AG04449 (cell line): ENCODE data around the gene TCEA2.

Experiments
- CTCF ChIA-PET: fragments of 350-600 bp; formaldehyde crosslinking; extraction: SDS; loops from one replicate; lab custom pipeline; 2021; ENCODE audit warnings: antibody characterized with exemption; lab: Yijun Ruan, JAX
- POLR2A ChIA-PET: fragments of 400-600, 350-600 bp; formaldehyde crosslinking; extraction: SDS; loops from one replicate; lab custom pipeline; 2020; ENCODE audit warnings: antibody characterized with exemption, inconsistent platforms; lab: Yijun Ruan, JAX
- DNase-seq: peaks from one replicate; pipeline ENCODE4 v3.0.0-alpha.2; 2010; ENCODE audit warnings: low read depth, low spot score
- H3K4me3 ChIP-seq: 2 replicates; pipeline ENCODE4 v1.5.1; 2011; ENCODE audit warnings: low read depth, mild to moderate bottlenecking, control low read depth, low read length
- TF ChIP-seq, protein P1 (sequence below): IDR thresholded peaks from one replicate; pipeline ENCODE4 v1.5.1; 2011; ENCODE audit warnings: mild to moderate bottlenecking, moderate library complexity, low read length, control low read depth, inconsistent platforms; ENCODE audit not compliant: insufficient read depth; ENCODE audit errors: missing control alignments

The TCEA2 gene

DNA sequence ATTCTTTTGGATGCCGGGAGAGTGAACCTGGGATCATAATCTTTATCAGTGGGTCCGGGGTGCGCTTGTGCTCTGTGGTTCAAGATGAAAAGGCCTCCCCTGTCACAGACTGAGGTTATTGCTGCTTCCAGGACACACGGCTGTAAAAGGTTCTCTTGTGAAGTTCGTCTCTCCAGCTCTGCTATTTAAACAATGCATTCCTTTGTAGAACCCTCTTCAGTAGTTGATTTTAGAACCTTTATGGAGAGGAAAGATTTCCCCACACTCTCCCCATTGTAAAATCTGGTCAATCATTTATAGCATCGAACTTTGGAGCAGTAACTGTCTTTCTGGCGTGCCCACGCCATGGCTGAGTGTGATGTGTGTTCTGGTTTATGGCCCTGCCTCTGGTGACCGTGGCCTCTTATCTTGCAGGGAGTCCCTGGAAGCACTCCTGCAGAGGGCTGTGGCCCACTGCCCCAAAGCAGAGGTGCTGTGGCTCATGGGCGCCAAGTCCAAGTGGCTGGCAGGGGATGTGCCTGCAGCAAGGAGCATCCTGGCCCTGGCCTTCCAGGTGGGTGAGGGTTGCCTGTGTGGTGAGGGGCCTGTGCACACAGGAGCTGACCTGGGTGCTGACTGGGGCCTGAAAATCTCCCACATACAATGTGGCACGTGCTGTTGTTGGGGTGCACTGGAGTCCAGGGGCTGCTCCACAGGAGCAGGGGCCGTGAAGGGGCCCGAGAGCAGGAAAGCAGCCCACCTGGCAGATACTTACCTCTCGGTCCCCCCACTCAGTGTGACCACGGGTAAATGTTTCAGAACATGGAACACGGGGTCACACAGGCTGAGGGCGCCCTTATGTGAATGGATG, 38.6 kb upstream of the TCEA2 start:
- no peak for DNase-seq
- H3K4me3 ChIP-seq = no peak overlapping the region
- POLR2A ChIA-PET = no interaction called here
- CTCF ChIA-PET = interaction anchor here (1.3 to 4.8 kb wide), 3 partner anchors 15 to 96 kb away, joined by 3 to 32 read pairs (median 4); no protein-coding TSS in a partner anchor
- TF ChIP-seq, protein P1, sequence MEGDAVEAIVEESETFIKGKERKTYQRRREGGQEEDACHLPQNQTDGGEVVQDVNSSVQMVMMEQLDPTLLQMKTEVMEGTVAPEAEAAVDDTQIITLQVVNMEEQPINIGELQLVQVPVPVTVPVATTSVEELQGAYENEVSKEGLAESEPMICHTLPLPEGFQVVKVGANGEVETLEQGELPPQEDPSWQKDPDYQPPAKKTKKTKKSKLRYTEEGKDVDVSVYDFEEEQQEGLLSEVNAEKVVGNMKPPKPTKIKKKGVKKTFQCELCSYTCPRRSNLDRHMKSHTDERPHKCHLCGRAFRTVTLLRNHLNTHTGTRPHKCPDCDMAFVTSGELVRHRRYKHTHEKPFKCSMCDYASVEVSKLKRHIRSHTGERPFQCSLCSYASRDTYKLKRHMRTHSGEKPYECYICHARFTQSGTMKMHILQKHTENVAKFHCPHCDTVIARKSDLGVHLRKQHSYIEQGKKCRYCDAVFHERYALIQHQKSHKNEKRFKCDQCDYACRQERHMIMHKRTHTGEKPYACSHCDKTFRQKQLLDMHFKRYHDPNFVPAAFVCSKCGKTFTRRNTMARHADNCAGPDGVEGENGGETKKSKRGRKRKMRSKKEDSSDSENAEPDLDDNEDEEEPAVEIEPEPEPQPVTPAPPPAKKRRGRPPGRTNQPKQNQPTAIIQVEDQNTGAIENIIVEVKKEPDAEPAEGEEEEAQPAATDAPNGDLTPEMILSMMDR = no peak

GRCh38 chr20:64025101-64025825, 37.7 kb upstream of the TCEA2 start:
- CTCF ChIA-PET = interaction anchor here (1.3 to 4.8 kb wide), 3 partner anchors 14 to 95 kb away, joined by 3 to 32 read pairs (median 4); no protein-coding TSS in a partner anchor
- TF ChIP-seq, protein P1 = no peak
- H3K4me3 ChIP-seq = no peak overlapping the region
- DNase-seq = no peak
- POLR2A ChIA-PET = no interaction called here

DNA sequence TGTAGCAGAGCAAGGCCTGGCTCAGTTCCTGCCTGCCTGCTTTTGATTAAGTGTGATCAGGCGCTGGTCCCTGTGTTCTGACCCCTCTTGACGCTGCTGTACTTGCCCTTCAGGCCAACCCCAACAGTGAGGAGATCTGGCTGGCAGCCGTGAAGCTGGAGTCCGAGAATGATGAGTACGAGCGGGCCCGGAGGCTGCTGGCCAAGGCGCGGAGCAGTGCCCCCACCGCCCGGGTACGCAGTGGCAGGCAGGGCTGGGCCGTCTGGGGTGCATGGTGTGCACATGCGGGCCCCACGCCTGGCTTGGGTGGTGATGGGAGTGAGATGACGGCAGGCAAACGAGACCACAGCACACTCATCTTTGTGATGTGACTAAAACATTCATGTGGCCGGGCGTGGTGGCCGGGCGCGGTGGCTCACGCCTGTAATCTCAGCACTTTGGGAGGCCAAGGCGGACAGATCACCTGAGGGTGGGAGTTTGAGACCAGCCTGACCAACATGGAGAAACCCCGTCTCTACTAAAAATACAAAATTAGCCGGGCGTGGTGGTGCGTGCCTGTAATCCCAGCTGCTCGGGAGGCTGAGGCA, 37.1 kb upstream of the TCEA2 start:
- DNase-seq = no peak
- POLR2A ChIA-PET = no interaction called here
- CTCF ChIA-PET = interaction anchor here (1.3 to 4.8 kb wide), 3 partner anchors 13 to 94 kb away, joined by 3 to 32 read pairs (median 4); no protein-coding TSS in a partner anchor
- H3K4me3 ChIP-seq = no peak overlapping the region
- TF ChIP-seq, protein P1 = no peak

DNA sequence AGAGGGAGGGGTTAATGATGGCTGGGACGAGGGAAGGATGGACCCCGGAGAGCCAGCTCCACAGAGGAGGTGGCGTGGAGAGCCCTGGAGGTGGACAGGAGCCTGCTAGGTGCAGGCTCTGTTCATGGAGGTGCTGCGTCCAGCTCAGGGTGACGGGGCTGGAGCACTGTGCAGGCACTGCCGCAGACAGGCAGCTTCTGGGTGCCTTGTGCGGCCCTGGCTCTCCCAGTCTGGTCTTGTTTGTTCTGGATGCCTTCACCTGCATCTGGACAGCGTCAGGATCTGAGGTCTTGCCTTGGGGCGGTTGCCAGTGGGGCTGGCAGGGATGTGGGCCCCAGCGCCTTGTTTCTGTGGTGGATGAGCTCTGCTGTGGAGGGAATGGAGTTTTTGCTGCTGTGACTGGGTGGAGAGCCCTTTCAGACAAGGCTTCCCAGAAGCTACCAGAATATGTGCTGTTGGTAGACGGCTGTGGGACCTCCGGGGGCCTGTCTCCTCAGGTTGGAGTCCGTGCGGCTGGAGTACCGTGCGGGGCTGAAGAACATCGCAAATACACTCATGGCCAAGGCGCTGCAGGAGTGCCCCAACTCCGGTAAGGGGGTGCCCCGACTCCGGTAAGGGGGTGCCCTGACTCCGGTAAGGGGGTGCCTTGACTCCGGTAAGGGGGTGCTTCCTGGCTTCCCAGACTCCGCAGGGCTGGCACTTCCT, 34.9 kb upstream of the TCEA2 start:
- ChIA-PET CTCF (interaction anchor here (0.7 to 4.8 kb wide), 3 partner anchors 11 to 47 kb away, joined by 4 to 32 read pairs (median 4); partner anchors contain the start of gene PRPF6), POLR2A (no interaction called here)

DNA sequence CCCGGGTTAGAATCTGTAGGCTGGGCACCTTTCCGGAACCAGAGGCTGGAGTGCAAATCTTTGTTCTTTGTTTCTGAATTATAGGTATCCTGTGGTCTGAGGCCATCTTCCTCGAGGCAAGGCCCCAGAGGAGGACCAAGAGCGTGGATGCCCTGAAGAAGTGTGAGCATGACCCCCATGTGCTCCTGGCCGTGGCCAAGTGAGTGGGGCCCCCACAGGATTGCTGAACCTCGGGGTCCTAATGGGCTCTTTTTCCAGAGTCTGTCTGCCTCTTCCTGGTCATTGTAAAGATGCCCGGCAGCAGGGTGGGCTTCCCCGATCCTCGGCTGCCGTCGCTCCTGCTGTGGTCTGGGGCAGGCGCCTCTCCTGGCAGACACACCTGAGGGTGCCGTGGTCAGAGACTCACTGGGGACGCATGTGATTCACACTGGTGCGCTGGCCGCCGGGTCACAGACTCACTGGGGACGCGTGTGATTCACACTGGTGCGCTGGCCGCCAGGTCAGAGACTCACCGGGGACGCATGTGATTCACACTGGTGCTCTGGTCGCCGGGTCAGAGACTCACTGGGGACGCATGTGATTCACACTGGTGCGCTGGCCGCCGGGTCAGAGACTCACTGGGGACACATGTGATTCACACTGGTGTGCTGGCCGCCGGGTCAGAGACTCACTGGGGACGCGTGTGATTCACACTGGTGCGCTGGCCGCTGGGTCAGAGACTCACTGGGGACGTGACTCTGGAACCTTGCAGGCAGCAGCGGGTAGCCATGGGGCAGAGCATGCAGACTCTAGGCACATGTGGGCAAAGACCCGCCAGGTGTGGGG, 33.5 kb upstream of the TCEA2 start:
- POLR2A ChIA-PET = no interaction called here
- TF ChIP-seq, protein P1 = no peak
- H3K4me3 ChIP-seq = no peak overlapping the region
- CTCF ChIA-PET = interaction anchor here (2.7 kb wide), 1 partner anchor 10 kb away, joined by 12 read pairs; no protein-coding TSS in a partner anchor
- no peak for DNase-seq

More for the DNA sequence above, 34.9 kb upstream of the TCEA2 start:
- TF ChIP-seq, protein P1 = no peak
- no peak for DNase-seq
- no peak overlapping the region for H3K4me3 ChIP-seq
